ENCODE results near the gene CNTN4.

DNA sequence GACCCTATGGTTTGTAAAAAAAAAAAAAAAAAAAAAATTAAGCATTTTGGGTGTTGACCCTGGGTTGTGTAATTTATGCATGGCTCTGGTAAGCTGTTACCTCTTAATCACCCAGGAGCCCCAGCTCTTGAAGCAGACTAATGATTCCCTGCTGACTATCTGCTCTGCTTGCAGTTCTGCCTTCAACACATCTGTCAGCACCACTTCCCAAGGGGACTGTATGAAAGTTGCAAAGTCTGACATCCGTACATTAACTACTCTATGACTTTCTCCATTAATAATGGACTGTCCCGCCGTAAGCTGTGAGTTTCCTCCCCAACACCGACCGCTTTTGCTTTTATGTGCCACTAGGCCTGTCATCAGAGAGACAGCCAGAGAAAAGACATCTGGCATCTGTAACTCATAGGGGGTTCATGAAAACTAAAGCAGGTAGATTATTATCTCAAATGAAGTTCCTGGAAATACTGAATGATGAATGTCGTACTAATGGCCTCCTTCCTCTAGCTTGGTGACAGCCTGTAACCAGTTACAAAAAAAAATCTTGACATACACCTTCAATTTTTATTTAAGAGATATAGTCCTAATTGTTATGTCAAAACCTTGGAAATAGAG lies 740.0 kb downstream of the CNTN4 start:
- TF ChIP-seq JUN (CRISPR knock-in tag; IDR thresholded peaks at IDR 0.05) (no peak), ZBTB21 (CRISPR knock-in tag; IDR thresholded peaks at IDR 0.05; ENCODE audit: borderline replicate concordance) (no peak), CREB1 (CRISPR knock-in tag; IDR thresholded peaks at IDR 0.05) (no peak), NFE2L1 (CRISPR knock-in tag; IDR thresholded peaks at IDR 0.05) (no peak)
- TF ChIP-seq, protein P1, sequence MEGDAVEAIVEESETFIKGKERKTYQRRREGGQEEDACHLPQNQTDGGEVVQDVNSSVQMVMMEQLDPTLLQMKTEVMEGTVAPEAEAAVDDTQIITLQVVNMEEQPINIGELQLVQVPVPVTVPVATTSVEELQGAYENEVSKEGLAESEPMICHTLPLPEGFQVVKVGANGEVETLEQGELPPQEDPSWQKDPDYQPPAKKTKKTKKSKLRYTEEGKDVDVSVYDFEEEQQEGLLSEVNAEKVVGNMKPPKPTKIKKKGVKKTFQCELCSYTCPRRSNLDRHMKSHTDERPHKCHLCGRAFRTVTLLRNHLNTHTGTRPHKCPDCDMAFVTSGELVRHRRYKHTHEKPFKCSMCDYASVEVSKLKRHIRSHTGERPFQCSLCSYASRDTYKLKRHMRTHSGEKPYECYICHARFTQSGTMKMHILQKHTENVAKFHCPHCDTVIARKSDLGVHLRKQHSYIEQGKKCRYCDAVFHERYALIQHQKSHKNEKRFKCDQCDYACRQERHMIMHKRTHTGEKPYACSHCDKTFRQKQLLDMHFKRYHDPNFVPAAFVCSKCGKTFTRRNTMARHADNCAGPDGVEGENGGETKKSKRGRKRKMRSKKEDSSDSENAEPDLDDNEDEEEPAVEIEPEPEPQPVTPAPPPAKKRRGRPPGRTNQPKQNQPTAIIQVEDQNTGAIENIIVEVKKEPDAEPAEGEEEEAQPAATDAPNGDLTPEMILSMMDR (IDR thresholded peaks at IDR 0.05): no peak
- TF ChIP-seq, protein P2, sequence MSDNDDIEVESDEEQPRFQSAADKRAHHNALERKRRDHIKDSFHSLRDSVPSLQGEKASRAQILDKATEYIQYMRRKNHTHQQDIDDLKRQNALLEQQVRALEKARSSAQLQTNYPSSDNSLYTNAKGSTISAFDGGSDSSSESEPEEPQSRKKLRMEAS (CRISPR knock-in tag; IDR thresholded peaks at IDR 0.05): no peak
- TF ChIP-seq, protein P3, sequence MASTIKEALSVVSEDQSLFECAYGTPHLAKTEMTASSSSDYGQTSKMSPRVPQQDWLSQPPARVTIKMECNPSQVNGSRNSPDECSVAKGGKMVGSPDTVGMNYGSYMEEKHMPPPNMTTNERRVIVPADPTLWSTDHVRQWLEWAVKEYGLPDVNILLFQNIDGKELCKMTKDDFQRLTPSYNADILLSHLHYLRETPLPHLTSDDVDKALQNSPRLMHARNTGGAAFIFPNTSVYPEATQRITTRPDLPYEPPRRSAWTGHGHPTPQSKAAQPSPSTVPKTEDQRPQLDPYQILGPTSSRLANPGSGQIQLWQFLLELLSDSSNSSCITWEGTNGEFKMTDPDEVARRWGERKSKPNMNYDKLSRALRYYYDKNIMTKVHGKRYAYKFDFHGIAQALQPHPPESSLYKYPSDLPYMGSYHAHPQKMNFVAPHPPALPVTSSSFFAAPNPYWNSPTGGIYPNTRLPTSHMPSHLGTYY (CRISPR knock-in tag; IDR thresholded peaks at IDR 0.05): no peak
